Measurements from ENCODE around the gene NEUROG1. TPM values are rescaled to one million over a fixed set of nuclear protein-coding genes. Genes with fewer than 3 reads are reported as not detected.

The NEUROG1 gene, protein sequence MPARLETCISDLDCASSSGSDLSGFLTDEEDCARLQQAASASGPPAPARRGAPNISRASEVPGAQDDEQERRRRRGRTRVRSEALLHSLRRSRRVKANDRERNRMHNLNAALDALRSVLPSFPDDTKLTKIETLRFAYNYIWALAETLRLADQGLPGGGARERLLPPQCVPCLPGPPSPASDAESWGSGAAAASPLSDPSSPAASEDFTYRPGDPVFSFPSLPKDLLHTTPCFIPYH
- not detected in 2 replicates for total RNA-seq (2013; cell fraction: nucleolus; rRNA removed)
- total RNA-seq (2014; rRNA removed): not detected in 2 replicates
- not detected in 2 replicates for total RNA-seq (2014; rRNA removed; fragmentation: Illumina TruSeq; extraction: Trizol)
- not detected in 2 replicates for total RNA-seq (2021)
- not detected for polyA plus RNA-seq (2011; ENCODE audit: low read depth)
- not detected in 2 replicates for polyA plus RNA-seq (2011; rRNA removed)
- polyA plus RNA-seq (2011; cell fraction: cytosol; rRNA removed): not detected in 2 replicates
- not detected in 2 replicates for polyA plus RNA-seq (2011; cell fraction: nucleus; rRNA removed)
- not detected in 2 replicates for polyA plus RNA-seq (2012)
- not detected in 2 replicates for polyA plus RNA-seq (2014; fragmentation: Illumina TruSeq; extraction: Trizol)
- polyA plus RNA-seq (2014; fragmentation: Nextera tagmentation; extraction: Ambion mirVana): not detected
- polyA plus RNA-seq (2014; rRNA removed): not detected in 2 replicates
- polyA plus RNA-seq (2016; fragmentation: Nextera tagmentation; extraction: Ambion mirVana): not detected
- polyA minus RNA-seq (2011; rRNA and poly(A)+ RNA removed): not detected in 2 replicates
- polyA minus RNA-seq (2011; cell fraction: cytosol; rRNA and poly(A)+ RNA removed): not detected in 2 replicates
- polyA minus RNA-seq (2011; cell fraction: nucleus; rRNA and poly(A)+ RNA removed): not detected in 2 replicates
- Bru-seq, nascent RNA: not detected
- BruChase-seq, experiment 1, labeled RNA remaining after a 6-hour chase: not detected
- BruChase-seq, experiment 2, labeled RNA remaining after a 2-hour chase: not detected
- long read RNA-seq, experiment 1: 0 reads
- long read RNA-seq, experiment 2: 0 reads

DNA sequence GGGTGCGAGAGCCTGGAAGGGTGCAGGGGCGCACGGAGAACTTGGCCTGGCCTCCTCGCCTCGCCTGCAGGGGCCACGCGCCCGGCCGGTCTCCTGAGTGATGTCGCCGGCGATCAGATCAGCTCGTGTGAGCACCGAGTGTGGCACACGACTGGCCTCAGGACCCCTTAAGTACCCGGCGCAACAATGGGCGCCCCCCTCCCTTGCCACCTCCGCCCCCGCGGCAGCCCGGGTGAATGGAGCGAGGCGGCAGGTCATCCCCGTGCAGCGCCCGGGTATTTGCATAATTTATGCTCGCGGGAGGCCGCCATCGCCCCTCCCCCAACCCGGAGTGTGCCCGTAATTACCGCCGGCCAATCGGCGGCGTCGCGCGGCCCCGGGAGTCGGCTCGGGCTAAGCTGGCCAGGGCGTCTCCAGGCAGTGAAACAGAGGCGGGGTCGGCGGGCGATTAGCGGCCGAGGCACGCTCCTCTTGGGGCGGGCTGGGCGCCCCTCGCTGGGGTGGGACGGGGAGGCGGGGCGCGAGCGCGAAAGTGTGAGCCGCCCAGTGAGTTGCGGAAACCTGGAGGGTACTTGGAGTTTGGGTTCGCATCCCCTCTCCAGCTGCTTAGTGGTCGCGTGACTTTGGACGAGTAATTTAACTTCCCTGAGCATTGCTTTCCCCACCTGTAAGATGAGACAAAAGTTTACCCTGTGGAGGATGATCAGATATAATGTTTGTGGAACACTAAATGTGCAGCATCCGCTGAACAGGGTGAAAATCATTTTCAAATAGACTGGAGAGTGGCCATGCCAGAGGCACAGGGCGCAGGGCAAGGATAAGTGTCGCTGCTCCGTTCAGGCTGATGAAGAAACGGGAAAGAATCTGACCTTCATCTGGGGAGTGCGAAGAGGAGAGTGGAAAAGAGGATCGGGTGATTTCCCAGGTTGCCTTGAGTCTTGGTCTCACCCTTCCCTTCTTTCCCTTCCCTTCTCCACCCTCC, at the start of gene NEUROG1:
Gene NEUROG1, minus strand, starts transcription at position 145 of the 982 bp plus-strand sequence. CDS start 274 bp downstream, outside the sequence.
- DNase-seq (ENCODE audit: low read depth, low spot score) (no peak), ATAC-seq (no peak), FAIRE-seq (no peak)
- BruUV-seq (replicated peaks): no TSS peak
- Histone ChIP-seq H3K4me2 (ENCODE audit: control insufficient read depth, insufficient read depth) (no peak within 1 kb of the TSS), H2AFZ (ENCODE audit: control insufficient read depth, low read depth, low read length) (no peak within 1 kb of the TSS), H3K36me3 (ENCODE audit: control insufficient read depth in 2 of 2, insufficient read depth in 2 of 2, low read length in 1 of 2) (no peaks in the 10 kb centered on the region), H3K9me3 (replicated peaks; ENCODE audit: control insufficient read depth, insufficient read depth, low read length) (no peaks in the 10 kb centered on the region; the same call in 2 of the 3 replicates), H3K27ac (ENCODE audit: control insufficient read depth, insufficient read depth) (no peak within 1 kb of the TSS), H3K4me1 (ENCODE audit: control insufficient read depth, insufficient read depth, low read length) (no peaks in the 10 kb centered on the region), H4K20me1 (ENCODE audit: control insufficient read depth, insufficient read depth) (no peaks in the 10 kb centered on the region), H3K79me2 (ENCODE audit: control insufficient read depth, insufficient read depth, low read length) (no peaks in the 10 kb centered on the region), H3K9ac (ENCODE audit: control insufficient read depth, insufficient read depth, low read length) (no peak within 1 kb of the TSS), H3K4me3 (no peak within 1 kb of the TSS), H3K27me3 (replicated peaks in 1 of 2; ENCODE audit: control insufficient read depth in 2 of 2, insufficient read depth in 2 of 2, low read length in 1 of 2) (peaks cover 9 to 11% of the 10 kb centered on the region in 2 experiments)
- POLR2A ChIA-PET: no interaction called here
- RAD21 ChIA-PET (ENCODE audit: unreplicated experiment): no interaction called here
- WGBS (ENCODE audit: insufficient coverage, insufficient replicate concordance, low lambda C conversion rate, missing lambda C conversion rate): 21% methylated on average over 29 of the region's 74 CpGs
- CTCF ChIA-PET: no interaction called here
- in situ Hi-C loops (cut with MboI) (no loop called here), intact Hi-C loops (cut with micrococcal nuclease; ENCODE audit: unreplicated experiment) (no loop called here)
- TF ChIP-seq KAT2A (conservative IDR thresholded peaks at IDR 0.05; ENCODE audit: control insufficient read depth, low read depth, low read length): no peak
- TF ChIP-seq HDGF (IDR thresholded peaks at IDR 0.05): no peak
- no peak for TF ChIP-seq SPI1 (IDR thresholded peaks at IDR 0.05; ENCODE audit: borderline replicate concordance, insufficient read depth, low read depth, low read length)
- TF ChIP-seq, protein P1, sequence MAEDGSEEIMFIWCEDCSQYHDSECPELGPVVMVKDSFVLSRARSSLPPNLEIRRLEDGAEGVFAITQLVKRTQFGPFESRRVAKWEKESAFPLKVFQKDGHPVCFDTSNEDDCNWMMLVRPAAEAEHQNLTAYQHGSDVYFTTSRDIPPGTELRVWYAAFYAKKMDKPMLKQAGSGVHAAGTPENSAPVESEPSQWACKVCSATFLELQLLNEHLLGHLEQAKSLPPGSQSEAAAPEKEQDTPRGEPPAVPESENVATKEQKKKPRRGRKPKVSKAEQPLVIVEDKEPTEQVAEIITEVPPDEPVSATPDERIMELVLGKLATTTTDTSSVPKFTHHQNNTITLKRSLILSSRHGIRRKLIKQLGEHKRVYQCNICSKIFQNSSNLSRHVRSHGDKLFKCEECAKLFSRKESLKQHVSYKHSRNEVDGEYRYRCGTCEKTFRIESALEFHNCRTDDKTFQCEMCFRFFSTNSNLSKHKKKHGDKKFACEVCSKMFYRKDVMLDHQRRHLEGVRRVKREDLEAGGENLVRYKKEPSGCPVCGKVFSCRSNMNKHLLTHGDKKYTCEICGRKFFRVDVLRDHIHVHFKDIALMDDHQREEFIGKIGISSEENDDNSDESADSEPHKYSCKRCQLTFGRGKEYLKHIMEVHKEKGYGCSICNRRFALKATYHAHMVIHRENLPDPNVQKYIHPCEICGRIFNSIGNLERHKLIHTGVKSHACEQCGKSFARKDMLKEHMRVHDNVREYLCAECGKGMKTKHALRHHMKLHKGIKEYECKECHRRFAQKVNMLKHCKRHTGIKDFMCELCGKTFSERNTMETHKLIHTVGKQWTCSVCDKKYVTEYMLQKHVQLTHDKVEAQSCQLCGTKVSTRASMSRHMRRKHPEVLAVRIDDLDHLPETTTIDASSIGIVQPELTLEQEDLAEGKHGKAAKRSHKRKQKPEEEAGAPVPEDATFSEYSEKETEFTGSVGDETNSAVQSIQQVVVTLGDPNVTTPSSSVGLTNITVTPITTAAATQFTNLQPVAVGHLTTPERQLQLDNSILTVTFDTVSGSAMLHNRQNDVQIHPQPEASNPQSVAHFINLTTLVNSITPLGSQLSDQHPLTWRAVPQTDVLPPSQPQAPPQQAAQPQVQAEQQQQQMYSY (CRISPR knock-in tag; IDR thresholded peaks at IDR 0.05): no peak
- no peak for TF ChIP-seq CBFB (IDR thresholded peaks at IDR 0.05; ENCODE audit: low read depth)
- TF ChIP-seq RCOR1 (conservative IDR thresholded peaks at IDR 0.05; ENCODE audit: low read depth, low read length): no peak
- TF ChIP-seq NFIC (IDR thresholded peaks at IDR 0.05; ENCODE audit: low read depth, low read length): no peak
- TF ChIP-seq, protein P2, sequence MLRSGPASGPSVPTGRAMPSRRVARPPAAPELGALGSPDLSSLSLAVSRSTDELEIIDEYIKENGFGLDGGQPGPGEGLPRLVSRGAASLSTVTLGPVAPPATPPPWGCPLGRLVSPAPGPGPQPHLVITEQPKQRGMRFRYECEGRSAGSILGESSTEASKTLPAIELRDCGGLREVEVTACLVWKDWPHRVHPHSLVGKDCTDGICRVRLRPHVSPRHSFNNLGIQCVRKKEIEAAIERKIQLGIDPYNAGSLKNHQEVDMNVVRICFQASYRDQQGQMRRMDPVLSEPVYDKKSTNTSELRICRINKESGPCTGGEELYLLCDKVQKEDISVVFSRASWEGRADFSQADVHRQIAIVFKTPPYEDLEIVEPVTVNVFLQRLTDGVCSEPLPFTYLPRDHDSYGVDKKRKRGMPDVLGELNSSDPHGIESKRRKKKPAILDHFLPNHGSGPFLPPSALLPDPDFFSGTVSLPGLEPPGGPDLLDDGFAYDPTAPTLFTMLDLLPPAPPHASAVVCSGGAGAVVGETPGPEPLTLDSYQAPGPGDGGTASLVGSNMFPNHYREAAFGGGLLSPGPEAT (IDR thresholded peaks at IDR 0.05; ENCODE audit: low read depth): no peak
- TF ChIP-seq POLR2AphosphoS2 (IDR thresholded peaks at IDR 0.05; ENCODE audit: low read depth, low read length): no peak
- no peak for TF ChIP-seq RBBP5 (conservative IDR thresholded peaks at IDR 0.05)
- TF ChIP-seq PAX5 (IDR thresholded peaks at IDR 0.05; ENCODE audit: borderline replicate concordance, low read depth, low read length): no peak
- TF ChIP-seq HCFC1 (IDR thresholded peaks at IDR 0.05; ENCODE audit: low read length): no peak
- TF ChIP-seq IKZF1 (conservative IDR thresholded peaks at IDR 0.05): no peak
- SMC1A ChIA-PET (ENCODE audit: uncharacterized antibody, unreplicated experiment): no interaction called here

Data from GM12878 (cell line).